ENCODE data around the gene NUP133.

NUP133 gene

DNA sequence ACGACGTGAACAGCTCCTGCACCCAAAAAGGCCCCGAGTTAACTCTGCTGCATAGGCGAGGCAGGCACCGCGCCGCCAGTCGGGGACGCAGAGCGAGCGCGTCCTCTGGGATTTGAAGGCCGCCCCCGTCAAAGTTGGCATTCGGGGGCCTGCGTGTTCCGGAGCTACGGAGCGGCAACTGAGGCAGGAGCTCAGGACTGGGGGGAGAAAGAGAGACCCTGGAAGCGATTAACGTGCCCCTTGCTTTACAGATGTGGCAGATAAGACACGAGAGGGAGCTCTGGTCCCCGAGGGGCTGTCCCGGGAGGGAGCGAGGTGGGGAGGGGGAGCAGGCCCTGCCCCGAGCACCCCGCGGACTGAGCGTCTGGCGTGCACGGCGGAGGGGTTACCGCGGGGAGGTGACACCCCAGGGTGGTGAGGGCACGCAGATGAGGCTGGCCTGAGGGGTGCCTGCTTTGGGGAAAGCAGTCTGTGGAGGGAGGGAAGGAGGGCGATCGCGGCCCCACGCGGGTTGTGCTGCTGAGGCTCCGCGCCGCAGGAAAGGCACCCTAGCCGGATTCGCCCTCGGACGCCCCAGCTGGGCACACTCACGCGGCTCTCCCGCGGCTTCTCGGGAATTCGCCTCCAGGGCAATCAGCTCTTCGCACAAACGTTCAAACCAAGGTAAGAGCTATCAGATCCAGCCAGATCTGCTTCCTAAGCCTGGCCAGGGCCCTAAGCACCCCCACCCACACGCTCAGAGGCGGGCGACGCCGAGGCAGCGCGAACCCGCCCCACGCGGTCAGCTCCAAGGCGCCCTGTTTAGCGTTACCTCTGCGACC lies 100.7 kb downstream of the NUP133 start:
- H3K9ac ChIP-seq (ENCODE audit: low read length), result no peak overlapping the region
- H3K27me3 ChIP-seq (ENCODE audit: low read length), result no peaks in the 10 kb centered on the region
- no peak overlapping the region for H3K4me2 ChIP-seq (ENCODE audit: low read depth, low read length, poor library complexity, severe bottlenecking)

DNA sequence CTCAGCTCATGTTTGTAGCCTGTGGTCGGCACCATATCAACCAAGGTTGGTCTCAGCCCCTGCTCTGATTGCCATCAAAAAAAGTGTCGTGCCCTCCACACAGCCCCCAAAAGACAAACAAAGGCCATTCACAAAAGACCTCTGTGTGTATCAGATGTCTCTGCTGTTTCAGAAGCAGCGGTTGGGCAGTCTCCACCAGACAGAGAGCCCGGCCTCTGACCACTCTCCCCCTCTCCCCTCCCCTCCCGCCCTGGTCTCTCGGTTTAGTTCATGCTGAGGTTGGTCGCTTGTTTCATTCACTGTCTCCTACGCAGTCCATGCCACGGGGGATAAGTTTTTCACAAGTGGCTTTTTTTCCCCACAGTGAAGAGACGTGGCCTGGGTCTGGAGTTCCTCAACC lies 101.3 kb downstream of the NUP133 start:
- TF ChIP-seq EZH2phosphoT487 (conservative IDR thresholded peaks at IDR 0.05; ENCODE audit: low read length) (no peak), CTCF (IDR thresholded peaks at IDR 0.05; ENCODE audit: insufficient read depth, low read length, poor library complexity, severe bottlenecking) (no peak)
- Histone ChIP-seq H3F3A (ENCODE audit: insufficient read depth) (no peaks in the 10 kb centered on the region), H3K9ac (ENCODE audit: low read length) (no peak overlapping the region), H3K27ac (ENCODE audit: low read depth, low read length) (no peak overlapping the region), H2AFZ (ENCODE audit: low read depth, low read length, severe bottlenecking) (no peak overlapping the region), H3K27me3 (ENCODE audit: low read length) (no peaks in the 10 kb centered on the region), H3K9me2 (replicated peaks; ENCODE audit: insufficient read depth, low read length) (no peaks in the 10 kb centered on the region), H3K79me2 (ENCODE audit: insufficient read depth, low read length) (no peaks in the 10 kb centered on the region), H3K9me3 (ENCODE audit: insufficient read depth, low read length) (no peaks in the 10 kb centered on the region), H3K4me3 (ENCODE audit: insufficient read depth, low read length, poor library complexity, severe bottlenecking) (no peak overlapping the region), H4K20me1 (ENCODE audit: low read depth, low read length) (no peaks in the 10 kb centered on the region), H3K36me3 (ENCODE audit: low read length) (no peaks in the 10 kb centered on the region), H3K4me2 (ENCODE audit: low read depth, low read length, poor library complexity, severe bottlenecking) (no peak overlapping the region)

More for the DNA sequence above, 100.7 kb downstream of the NUP133 start:
- Histone ChIP-seq H4K20me1 (ENCODE audit: low read depth, low read length) (no peaks in the 10 kb centered on the region), H3F3A (ENCODE audit: insufficient read depth) (no peaks in the 10 kb centered on the region), H3K79me2 (ENCODE audit: insufficient read depth, low read length) (no peaks in the 10 kb centered on the region), H3K36me3 (ENCODE audit: low read length) (no peaks in the 10 kb centered on the region), H3K4me3 (ENCODE audit: insufficient read depth, low read length, poor library complexity, severe bottlenecking) (no peak overlapping the region), H3K27ac (ENCODE audit: low read depth, low read length) (no peak overlapping the region), H3K9me2 (replicated peaks; ENCODE audit: insufficient read depth, low read length) (no peaks in the 10 kb centered on the region), H3K9me3 (ENCODE audit: insufficient read depth, low read length) (no peaks in the 10 kb centered on the region), H2AFZ (ENCODE audit: low read depth, low read length, severe bottlenecking) (no peak overlapping the region)
- no peak for TF ChIP-seq EZH2phosphoT487 (conservative IDR thresholded peaks at IDR 0.05; ENCODE audit: low read length)
- no peak for TF ChIP-seq CTCF (IDR thresholded peaks at IDR 0.05; ENCODE audit: insufficient read depth, low read length, poor library complexity, severe bottlenecking)

- Histone ChIP-seq H3K27me3 (ENCODE audit: low read length) (no peaks in the 10 kb centered on the region), H3K27ac (ENCODE audit: low read depth, low read length) (no peak overlapping the region), H3K79me2 (ENCODE audit: insufficient read depth, low read length) (no peaks in the 10 kb centered on the region), H3K9ac (ENCODE audit: low read length) (no peak overlapping the region), H3K36me3 (ENCODE audit: low read length) (no peaks in the 10 kb centered on the region), H3K4me2 (ENCODE audit: low read depth, low read length, poor library complexity, severe bottlenecking) (no peak overlapping the region), H3K4me3 (ENCODE audit: insufficient read depth, low read length, poor library complexity, severe bottlenecking) (no peak overlapping the region), H3K9me3 (ENCODE audit: insufficient read depth, low read length) (no peaks in the 10 kb centered on the region), H2AFZ (ENCODE audit: low read depth, low read length, severe bottlenecking) (no peak overlapping the region), H3K9me2 (replicated peaks; ENCODE audit: insufficient read depth, low read length) (no peaks in the 10 kb centered on the region), H4K20me1 (ENCODE audit: low read depth, low read length) (no peaks in the 10 kb centered on the region), H3F3A (ENCODE audit: insufficient read depth) (no peaks in the 10 kb centered on the region)
- no peak for TF ChIP-seq CTCF (IDR thresholded peaks at IDR 0.05; ENCODE audit: insufficient read depth, low read length, poor library complexity, severe bottlenecking)
- TF ChIP-seq EZH2phosphoT487 (conservative IDR thresholded peaks at IDR 0.05; ENCODE audit: low read length), result no peak
These were observed 104.6 kb downstream of the NUP133 start for GRCh38 chr1:229403573-229403972.
